Gastroesophageal sphincter (tissue), 3 donors: ENCODE measurements around the gene CLEC4M.

Experiments
- POLR2A ChIP-seq, 2 donors: fragments of 450-650 bp; IDR thresholded peaks; one replicate each; pipeline ENCODE4 v1.6.1; 2017; ENCODE audit warnings: antibody characterized with exemption in 2 of 2, mild to moderate bottlenecking in 2 of 2, moderate library complexity in 1 of 2
- TF ChIP-seq, protein P1 (sequence below), 4 experiments: fragments of 200-600 bp in 2 of 4; fragments of 450-650 bp in 2 of 4; sonication (generic) in 1 of 4; IDR thresholded peaks; one replicate each; pipeline ENCODE4 v1.5.1; 2017 to 2019; ENCODE audit warnings: antibody characterized with exemption in 4 of 4, mild to moderate bottlenecking in 2 of 4, moderate library complexity in 2 of 4

DNA sequence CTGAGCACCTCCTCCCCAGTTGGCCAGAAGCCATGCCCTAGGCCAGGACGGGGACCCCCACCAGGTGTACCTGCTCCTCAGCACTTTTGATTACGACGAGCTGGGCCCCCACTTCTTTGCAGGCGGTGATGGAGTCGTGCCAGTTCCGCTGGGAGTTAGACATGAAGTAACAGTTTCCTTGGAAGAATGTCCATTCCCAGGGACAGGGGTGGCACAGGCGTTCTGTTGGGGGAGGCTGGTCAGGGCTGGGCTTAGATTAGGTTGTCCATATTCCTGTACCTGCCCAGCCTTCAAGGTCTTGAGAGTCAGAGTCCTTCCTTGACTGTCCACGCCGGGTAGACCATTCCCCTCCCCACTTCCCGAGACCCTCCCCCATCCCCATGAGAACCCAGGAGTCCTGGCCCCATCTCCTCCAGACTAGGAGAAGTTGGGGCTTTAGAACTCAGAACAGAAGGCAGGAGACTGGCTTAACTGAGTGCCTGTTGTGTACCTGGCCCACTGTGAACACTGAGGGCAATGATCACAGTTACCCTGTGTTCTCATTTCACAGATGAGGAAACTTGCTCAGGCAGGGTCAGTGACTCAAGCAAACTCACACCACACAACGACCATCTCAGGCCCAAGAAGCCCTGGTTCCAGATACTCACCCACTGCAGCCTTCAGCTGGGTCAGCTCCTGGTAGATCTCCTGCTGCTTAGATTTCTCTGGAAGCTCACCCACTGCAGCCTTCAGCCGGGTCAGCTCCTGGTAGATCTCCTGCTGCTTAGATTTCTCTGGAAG is 18.0 kb upstream of the CLEC4M start:
- TF ChIP-seq POLR2A (IDR thresholded peaks at IDR 0.05), result no peak
- TF ChIP-seq, protein P1, sequence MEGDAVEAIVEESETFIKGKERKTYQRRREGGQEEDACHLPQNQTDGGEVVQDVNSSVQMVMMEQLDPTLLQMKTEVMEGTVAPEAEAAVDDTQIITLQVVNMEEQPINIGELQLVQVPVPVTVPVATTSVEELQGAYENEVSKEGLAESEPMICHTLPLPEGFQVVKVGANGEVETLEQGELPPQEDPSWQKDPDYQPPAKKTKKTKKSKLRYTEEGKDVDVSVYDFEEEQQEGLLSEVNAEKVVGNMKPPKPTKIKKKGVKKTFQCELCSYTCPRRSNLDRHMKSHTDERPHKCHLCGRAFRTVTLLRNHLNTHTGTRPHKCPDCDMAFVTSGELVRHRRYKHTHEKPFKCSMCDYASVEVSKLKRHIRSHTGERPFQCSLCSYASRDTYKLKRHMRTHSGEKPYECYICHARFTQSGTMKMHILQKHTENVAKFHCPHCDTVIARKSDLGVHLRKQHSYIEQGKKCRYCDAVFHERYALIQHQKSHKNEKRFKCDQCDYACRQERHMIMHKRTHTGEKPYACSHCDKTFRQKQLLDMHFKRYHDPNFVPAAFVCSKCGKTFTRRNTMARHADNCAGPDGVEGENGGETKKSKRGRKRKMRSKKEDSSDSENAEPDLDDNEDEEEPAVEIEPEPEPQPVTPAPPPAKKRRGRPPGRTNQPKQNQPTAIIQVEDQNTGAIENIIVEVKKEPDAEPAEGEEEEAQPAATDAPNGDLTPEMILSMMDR (IDR thresholded peaks at IDR 0.05), result no peak
